ENCODE data around the gene EHD2. TPM values are rescaled to one million over a fixed set of nuclear protein-coding genes. Genes with fewer than 3 reads are reported as not detected.

Gene EHD2
- total and polyA plus RNA-seq, 2 donors from 2014 or later: 19.4 to 105 TPM

DNA sequence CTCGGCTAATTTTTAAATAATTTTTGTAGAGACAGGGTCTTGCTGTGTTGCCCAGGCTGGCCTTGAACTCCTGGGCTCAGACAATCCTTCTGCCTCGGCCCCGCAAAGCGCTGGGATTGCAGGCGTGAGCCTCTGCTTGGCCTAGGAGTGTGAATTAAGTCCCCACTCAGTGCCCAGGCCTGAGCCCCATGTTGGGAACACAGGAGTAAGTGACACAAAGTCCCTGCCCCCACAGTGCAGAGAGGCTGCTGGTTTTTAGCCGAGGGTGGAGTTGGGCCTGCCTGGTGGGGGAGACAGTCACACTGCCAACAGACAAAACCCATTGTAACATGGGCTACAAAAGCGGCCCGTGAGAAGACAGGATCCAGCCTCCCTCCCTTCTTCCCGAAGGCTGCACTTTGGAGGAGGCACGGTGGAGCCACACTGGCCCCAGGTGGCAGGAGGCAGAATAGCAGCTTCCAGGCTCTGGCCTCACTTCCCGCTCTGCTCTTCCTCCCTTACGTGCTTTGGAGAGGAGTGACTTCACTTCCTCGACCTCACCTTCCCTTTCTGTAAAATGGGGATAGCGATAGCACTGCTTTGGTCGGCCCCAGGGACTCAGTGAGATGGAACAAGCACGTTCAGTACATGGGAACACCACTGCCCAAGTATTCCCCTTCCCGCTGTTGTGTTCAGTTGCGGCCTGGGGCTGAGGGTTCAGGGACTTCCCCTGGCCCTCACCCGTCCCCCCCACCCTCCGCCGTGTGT, 15.2 kb upstream of the EHD2 start:
- Histone ChIP-seq H3K27ac (ENCODE audit: low read depth in 2 of 2, low read length in 2 of 2) (no peak overlapping the region), H3K9me3 (ENCODE audit: control insufficient read depth in 2 of 3, insufficient read depth in 1 of 3, low read length in 3 of 3) (no peaks in the 10 kb centered on the region), H3K9ac (ENCODE audit: low read length in 3 of 3) (no peak overlapping the region), H3K27me3 (ENCODE audit: control insufficient read depth, insufficient read depth, low read length) (no peaks in the 10 kb centered on the region), H3K36me3 (ENCODE audit: control insufficient read depth in 2 of 3, insufficient read depth in 3 of 3, low read length in 3 of 3) (peaks cover 0 to 8% (median 8%) of the 10 kb centered on the region in 3 donors), H3K4me3 (ENCODE audit: low read length in 3 of 3) (no peak overlapping the region), H3K4me1 (ENCODE audit: control insufficient read depth in 2 of 3, insufficient read depth in 2 of 3, low read depth in 1 of 3, low read length in 3 of 3) (peaks cover 0 to 3% (median 0%) of the 10 kb centered on the region in 3 donors)
- FAIRE-seq (no peak), DNase-seq (peak; percentile 73 to 87 (median 81))
- TF ChIP-seq, protein P1, sequence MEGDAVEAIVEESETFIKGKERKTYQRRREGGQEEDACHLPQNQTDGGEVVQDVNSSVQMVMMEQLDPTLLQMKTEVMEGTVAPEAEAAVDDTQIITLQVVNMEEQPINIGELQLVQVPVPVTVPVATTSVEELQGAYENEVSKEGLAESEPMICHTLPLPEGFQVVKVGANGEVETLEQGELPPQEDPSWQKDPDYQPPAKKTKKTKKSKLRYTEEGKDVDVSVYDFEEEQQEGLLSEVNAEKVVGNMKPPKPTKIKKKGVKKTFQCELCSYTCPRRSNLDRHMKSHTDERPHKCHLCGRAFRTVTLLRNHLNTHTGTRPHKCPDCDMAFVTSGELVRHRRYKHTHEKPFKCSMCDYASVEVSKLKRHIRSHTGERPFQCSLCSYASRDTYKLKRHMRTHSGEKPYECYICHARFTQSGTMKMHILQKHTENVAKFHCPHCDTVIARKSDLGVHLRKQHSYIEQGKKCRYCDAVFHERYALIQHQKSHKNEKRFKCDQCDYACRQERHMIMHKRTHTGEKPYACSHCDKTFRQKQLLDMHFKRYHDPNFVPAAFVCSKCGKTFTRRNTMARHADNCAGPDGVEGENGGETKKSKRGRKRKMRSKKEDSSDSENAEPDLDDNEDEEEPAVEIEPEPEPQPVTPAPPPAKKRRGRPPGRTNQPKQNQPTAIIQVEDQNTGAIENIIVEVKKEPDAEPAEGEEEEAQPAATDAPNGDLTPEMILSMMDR (IDR thresholded peaks at IDR 0.05; ENCODE audit: borderline replicate concordance, extremely low read depth, insufficient read depth): peak; percentile 97
- intact Hi-C loops (cut with DNase I): loop anchor here (5.0 to 10.0 kb wide), 2 partner anchors 261 to 403 kb away; no protein-coding TSS in a partner anchor

DNA sequence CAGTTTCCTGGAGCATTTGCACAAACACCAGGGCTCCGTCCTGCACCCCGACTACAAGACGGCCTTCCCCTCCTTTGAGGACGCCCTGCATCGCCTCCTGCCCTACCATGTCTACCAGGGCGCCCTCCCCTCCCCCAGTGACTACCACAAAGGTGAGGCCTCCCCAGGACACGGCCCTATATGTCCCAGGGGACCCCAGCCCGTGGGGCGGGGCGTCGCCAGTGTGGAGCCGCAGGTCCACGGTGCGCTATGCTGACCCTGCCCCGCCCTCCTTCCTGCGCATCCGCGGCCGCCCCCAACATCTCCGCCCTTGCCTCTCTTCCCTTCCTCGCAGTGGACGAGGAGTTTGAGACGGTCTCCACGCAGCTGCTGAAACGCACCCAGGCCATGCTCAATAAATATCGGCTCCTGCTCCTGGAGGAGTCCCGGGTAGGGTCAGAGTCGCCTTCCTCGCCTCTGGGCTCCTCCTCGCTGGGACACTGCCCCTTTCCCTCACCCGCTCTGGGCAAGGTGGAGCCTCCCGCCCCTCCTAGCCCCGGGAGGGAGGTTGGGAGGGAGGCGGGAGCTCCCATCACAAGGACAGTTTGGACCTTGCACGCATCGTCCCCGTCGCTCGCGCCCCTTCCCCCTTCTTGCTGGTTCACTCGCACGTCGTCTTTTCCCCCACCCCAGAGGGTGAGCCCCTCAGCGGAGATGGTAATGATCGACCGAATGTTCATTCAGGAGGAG, 14.4 kb upstream of the EHD2 start:
- Histone ChIP-seq H3K4me1 (ENCODE audit: control insufficient read depth in 2 of 3, insufficient read depth in 2 of 3, low read depth in 1 of 3, low read length in 3 of 3) (peaks cover 0 to 3% (median 0%) of the 10 kb centered on the region in 3 donors), H3K27me3 (ENCODE audit: control insufficient read depth, insufficient read depth, low read length) (no peaks in the 10 kb centered on the region), H3K9me3 (ENCODE audit: control insufficient read depth in 2 of 3, insufficient read depth in 1 of 3, low read length in 3 of 3) (no peaks in the 10 kb centered on the region), H3K36me3 (ENCODE audit: control insufficient read depth in 2 of 3, insufficient read depth in 3 of 3, low read length in 3 of 3) (peaks cover 0 to 8% (median 8%) of the 10 kb centered on the region in 3 donors), H3K9ac (ENCODE audit: low read length in 3 of 3) (no peak overlapping the region), H3K4me3 (ENCODE audit: low read length in 3 of 3) (no peak overlapping the region), H3K27ac (ENCODE audit: low read depth in 2 of 2, low read length in 2 of 2) (no peak overlapping the region)
- TF ChIP-seq, protein P1 (IDR thresholded peaks at IDR 0.05; ENCODE audit: borderline replicate concordance, extremely low read depth, insufficient read depth): no peak
- FAIRE-seq (no peak), DNase-seq (peak in 1 of 5 donors; percentile 75)
- intact Hi-C loops (cut with DNase I): loop anchor here (5.0 to 10.0 kb wide), 2 partner anchors 261 to 404 kb away; no protein-coding TSS in a partner anchor

DNA sequence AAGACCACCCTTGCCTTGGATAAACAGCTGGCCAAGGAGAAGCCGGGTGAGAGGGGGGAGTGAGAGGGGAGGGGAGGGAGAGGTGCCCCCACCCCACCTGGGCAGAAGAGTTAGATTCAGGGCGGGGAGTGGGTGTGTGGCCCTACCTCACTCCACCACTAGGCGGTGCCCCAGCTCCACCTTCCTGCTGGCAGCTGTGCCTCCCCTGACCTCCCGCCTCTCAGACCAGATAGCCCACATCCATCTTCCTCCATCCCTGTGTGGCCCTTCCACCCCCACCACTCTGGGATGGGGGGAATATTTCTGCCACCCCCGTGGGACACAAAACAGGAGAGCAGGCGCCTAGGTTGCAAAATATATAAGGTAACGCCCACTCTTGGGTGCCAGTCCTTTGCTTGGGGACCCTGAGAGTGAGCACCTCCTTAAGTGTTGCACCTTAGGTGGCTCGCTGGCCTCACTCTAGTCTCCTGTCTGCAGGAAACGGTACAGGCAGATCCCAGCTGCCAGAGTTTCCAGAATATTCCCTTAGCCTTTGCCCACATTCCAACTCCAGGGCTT, 13.8 kb upstream of the EHD2 start:
- TF ChIP-seq, protein P1 (IDR thresholded peaks at IDR 0.05; ENCODE audit: borderline replicate concordance, extremely low read depth, insufficient read depth): peak; percentile 46
- H3K27ac ChIP-seq (ENCODE audit: low read depth in 2 of 2, low read length in 2 of 2): no peak overlapping the region
- peaks cover 0 to 3% (median 0%) of the 10 kb centered on the region in 3 donors for H3K4me1 ChIP-seq (ENCODE audit: control insufficient read depth in 2 of 3, insufficient read depth in 2 of 3, low read depth in 1 of 3, low read length in 3 of 3)
- no peaks in the 10 kb centered on the region for H3K9me3 ChIP-seq (ENCODE audit: control insufficient read depth in 2 of 3, insufficient read depth in 1 of 3, low read length in 3 of 3)
- intact Hi-C loops (cut with DNase I): loop anchor here (5.0 to 10.0 kb wide), 2 partner anchors 262 to 405 kb away; no protein-coding TSS in a partner anchor
- FAIRE-seq (no peak), DNase-seq (peak in 3 of 5 donors; percentile 19 to 47 (median 32))
- H3K27me3 ChIP-seq (ENCODE audit: control insufficient read depth, insufficient read depth, low read length): no peaks in the 10 kb centered on the region
- peaks cover 0 to 8% (median 8%) of the 10 kb centered on the region in 3 donors for H3K36me3 ChIP-seq (ENCODE audit: control insufficient read depth in 2 of 3, insufficient read depth in 3 of 3, low read length in 3 of 3)
- no peak overlapping the region for H3K4me3 ChIP-seq (ENCODE audit: low read length in 3 of 3)
- H3K9ac ChIP-seq (ENCODE audit: low read length in 3 of 3): no peak overlapping the region

Measured in kidney (tissue), 14 donors.